Hematopoietic multipotent progenitor cell treated with erythropoietin and hydrocortisone succinate and interleukin-3 and kit ligand, for 6 days (in vitro differentiated cells): ENCODE results near the gene GPR42.
A peak's percentile ranks its signal among the peaks of the same experiment; 100 is the strongest.
"Not testable (repeated sequence)": the region's sequence is repeated elsewhere in the genome, so short reads cannot be mapped to it uniquely, and the experiment has no call there.

Experiments used
- DNase-seq: peaks from one replicate; pipeline ENCODE4 v3.0.0-alpha.2; 2015

GPR42 gene

GRCh38 chr19:35347171-35347929 lies 23.5 kb upstream of the GPR42 start, which contains the start of gene FFAR1:
TSS of gene FFAR1 (plus strand) at chr19:35347902. CDS start at chr19:35351552, 3,650 bp downstream.
- peak; percentile 62 for DNase-seq

DNA sequence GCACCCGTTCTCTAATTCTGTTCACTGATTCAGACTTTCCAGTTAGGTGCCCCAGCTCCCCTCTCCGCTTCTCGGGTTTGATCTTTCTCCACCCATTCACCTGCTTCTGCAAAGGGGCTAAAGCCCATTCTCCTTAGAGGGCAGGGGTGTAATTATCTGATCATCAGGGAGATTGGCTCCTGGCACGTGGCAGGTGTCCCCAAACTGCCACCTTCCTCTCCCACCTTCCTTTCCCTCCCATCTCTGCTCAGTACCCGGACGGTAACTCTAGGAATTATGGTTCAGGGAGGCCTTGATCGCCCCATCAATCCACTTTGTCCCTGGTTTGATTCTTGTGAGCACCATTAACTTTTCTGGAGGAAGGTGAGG lies 23.0 kb upstream of the GPR42 start:
- DNase-seq = no peak

- no peak for DNase-seq
Measured at GRCh38 chr19:35348911-35349611, 21.8 kb upstream of the GPR42 start.

GRCh38 chr19:35349614-35350521 lies 21.0 kb upstream of the GPR42 start:
- DNase-seq = no peak

GRCh38 chr19:35350591-35350990 lies 20.3 kb upstream of the GPR42 start:
- DNase-seq = no peak

GRCh38 chr19:35351411-35352176 lies 19.3 kb upstream of the GPR42 start:
- DNase-seq = no peak

DNA sequence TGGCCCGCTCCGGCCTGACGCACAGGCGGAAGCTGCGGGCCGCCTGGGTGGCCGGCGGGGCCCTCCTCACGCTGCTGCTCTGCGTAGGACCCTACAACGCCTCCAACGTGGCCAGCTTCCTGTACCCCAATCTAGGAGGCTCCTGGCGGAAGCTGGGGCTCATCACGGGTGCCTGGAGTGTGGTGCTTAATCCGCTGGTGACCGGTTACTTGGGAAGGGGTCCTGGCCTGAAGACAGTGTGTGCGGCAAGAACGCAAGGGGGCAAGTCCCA lies 18.8 kb upstream of the GPR42 start:
- DNase-seq = no peak

DNA sequence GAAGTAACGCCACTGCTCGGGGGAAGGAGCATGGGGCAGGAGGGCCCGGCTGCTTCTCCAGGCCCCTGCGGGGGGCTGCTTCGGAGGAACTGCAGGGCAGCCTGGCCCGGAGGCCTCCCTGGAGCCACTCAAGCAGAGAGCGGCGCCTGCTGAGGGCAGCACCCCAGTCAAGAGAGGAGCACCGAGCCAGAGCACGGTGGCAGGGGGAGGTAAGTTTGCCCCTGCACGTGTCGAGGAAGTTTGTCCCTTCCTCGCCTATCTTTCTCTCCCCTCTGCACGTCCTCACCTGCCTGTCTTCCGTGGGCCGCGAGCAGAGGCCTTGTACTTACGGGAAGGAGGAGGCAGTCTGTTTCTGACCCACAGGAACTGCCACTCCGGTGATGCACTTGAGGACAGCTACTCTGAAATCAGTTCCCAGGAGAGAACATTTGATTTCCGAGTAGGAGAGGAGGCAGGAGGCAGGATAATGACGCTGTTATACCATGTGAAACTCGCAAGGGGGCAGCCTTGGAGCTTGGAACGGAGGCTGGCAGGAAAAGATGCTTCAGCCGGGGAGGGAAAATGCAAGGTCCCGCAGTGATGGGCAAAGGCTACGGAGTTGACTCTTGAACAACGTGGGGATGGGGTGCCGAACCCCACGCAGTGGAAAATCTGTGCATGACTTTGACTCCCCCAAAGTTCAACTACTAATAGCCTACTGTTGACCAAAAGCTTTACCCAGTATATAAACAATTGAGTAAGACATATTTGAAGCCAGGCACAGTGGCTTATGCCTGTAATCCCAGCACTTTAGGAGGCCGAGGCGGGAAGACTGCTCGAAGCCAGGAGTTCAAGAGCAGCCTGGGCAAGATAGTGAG lies 18.2 kb upstream of the GPR42 start:
- DNase-seq = peak; percentile 88

GRCh38 chr19:35353635-35354034 lies 17.2 kb upstream of the GPR42 start:
- DNase-seq = peak; percentile 50

DNA sequence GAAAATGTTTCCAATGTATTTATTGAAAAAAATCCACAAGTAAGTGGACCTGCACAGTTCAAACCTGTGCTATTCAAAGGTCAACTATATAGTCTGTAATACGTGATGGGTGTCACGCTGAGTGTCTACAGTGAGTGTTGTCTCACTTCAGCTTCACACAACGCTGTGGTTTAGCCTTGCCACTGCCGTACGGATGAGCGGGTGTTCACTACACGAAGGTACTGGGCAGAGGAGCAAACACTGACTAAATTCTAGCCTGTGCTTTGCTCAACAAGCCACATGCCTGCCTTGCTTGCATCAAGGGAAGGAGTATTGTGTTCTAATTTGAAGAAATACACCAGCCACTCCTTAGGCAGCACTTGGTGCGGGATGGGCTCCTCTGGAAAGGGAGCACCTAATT lies 16.0 kb upstream of the GPR42 start:
- no peak for DNase-seq

DNA sequence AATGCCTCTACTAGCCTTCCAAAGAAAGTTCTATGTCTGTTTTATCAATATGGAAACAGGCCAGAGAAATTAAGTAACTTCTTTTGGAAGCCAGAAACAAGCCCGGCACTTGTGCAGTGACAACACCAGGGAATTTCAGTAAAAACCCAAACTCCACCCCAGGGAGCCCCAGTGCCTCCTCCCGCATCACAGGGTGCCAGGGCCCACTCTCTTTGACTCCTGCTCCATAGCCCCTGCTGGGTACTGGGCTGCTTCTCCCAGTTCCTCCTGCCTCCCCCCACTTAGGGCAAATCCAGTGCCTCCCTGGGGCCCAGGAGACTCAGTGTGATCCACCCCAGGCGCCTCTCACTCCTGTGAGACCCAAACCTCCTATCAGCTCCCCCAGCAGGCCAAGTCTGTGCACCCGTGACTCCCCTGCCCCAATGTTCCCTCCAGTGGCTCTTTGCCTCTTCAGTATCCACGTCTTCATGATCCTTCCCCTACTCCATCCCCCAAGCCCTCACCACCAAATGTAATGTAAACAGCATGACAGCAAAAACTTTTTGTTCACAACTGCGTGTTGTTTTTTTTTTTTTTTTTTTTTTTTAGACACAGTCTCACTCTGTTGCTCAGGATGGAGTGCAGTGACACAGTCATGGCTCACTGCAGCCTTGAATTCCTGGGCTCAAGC lies 14.9 kb upstream of the GPR42 start:
- DNase-seq = no peak

DNA sequence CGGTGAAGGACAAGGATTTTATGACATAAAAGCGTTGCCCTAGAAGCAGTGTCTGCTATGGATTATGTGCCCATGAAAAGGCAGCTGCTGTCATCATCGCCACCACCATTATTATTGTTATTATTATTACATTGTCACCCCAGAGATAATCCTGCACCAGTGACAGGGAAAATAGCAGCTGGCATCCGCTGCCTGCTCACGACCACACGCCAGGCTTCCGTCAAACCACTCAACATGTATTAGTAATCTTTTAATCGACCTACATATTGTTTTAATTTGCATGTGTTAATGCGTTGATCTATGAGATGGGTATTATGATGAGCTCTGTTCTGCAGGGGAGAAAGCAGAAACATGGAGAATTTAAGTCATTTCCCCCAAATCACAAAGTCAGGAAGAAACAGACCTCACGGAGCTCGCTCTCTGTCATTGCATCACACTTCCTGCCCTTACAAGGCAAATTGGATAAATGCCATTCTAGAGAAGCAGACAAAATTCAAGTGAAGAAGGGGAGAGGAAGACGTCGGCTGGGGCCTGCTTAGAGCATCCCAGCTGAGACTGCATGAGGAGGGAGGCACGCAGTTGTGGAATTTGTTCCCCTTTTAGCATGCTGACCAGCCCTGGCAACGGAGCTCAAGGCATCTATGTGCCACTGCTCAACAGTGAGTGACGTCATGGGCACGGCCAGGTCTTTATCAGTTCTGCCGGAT lies 12.8 kb upstream of the GPR42 start, which contains the start of gene FFAR3:
FFAR3 (plus strand) TSS at position 594 of the 707 bp plus-strand sequence. CDS start 431 bp downstream, outside the sequence.
- DNase-seq = peak; percentile 57

- not testable (repeated sequence) for DNase-seq
Measured at GRCh38 chr19:35358834-35359233, 12.0 kb upstream of the GPR42 start.

GRCh38 chr19:35359395-35359794 lies 11.5 kb upstream of the GPR42 start:
- not testable (repeated sequence) for DNase-seq

GRCh38 chr19:35360081-35360480 lies 10.8 kb upstream of the GPR42 start:
- not testable (repeated sequence) for DNase-seq

DNA sequence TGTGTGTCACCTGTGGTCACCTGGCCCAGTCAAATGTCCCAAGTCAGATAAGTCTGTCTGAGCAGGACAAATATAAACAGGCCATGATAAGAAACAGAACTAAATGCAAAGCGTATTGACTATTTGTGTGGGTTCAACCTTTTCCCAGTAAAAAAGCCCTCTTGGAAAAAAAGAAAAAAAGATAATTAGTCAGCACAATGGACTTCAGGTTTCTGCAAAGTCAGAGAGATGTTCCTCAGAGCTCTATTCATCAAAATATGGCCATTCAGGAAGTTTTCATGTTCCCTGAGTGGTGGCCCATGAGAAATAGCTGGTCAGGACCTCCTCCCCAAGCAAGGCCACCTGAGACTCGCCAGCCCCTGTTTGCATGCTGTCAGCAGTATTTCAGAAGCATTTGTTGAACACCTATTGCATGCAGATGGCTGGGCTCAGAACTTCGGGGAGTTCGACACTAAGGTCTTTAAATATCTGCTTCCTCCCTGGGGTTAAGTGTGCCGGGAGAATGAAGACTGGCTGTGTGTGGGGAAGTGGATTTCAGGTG lies 9.9 kb upstream of the GPR42 start:
- no peak for DNase-seq

DNA sequence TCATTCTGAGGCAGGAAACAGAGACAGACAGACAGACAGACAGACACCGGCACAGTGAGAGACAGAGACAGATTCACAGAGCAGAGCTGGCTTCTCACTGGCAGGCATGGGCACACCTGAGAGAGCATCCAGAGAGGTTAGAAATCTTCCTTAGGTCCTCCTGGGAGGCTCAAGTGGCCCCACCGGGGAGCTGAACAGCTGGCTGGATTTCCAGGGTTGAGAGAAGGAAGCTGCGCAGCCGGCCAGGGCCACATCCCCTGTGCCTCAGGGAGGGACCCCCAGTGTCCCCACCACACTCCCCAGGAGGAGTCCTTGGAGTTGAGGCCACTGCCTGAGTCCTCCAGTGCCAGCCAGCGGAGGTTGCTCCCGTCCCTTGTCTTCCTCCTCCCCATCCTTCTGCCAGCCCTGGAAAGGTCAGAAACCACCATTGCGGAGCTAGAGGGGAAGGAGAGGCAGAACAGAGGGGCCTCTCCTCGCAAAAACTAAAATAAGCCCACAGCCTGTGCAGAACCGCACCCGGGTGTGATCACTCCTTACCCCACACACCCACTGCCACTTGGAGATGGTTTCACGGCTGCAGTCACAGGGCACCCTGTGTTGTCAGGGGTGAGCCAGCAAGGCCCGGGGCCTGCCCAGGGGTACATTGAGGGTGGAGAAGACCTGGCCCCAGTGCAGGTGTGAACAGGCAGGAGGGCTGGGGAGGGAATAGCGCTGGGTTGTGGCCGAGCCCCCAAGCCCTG lies 8.4 kb upstream of the GPR42 start:
- DNase-seq = no peak

GRCh38 chr19:35363001-35363590 lies 7.8 kb upstream of the GPR42 start:
- no peak for DNase-seq
